OCI-LY3 (cell line): ENCODE results near the gene GH2.
A peak's percentile ranks its signal among the peaks of the same experiment; 100 is the strongest.

Source experiments
- H2AFZ ChIP-seq: fragments of 200-600, 300-600 bp; shearing (Covaris generic); 2 replicates; pipeline ENCODE4 v1.6.0; 2014; ENCODE audit warnings: antibody characterized with exemption, low read depth, low read length
- H3K27ac ChIP-seq: fragments of 200-600, 300-600 bp; sonication (generic); 2 replicates; pipeline ENCODE4 v1.5.1; 2014; ENCODE audit warnings: mild to moderate bottlenecking, low read length, moderate library complexity, mixed read lengths
- H3K27me3 ChIP-seq: fragments of 200-600, 300-600 bp; sonication (generic); 2 replicates; pipeline ENCODE4 v1.6.1; 2014; ENCODE audit warnings: low read depth, low read length, mixed read lengths
- H3K36me3 ChIP-seq: fragments of 200-600, 300-600 bp; sonication (generic); replicated peaks from 2 replicates; pipeline ENCODE3; 2014; ENCODE audit warnings: low read depth, low read length, mixed read lengths
- H3K4me1 ChIP-seq: fragments of 300-600, 200-600 bp; sonication (generic); 2 replicates; pipeline ENCODE4 v1.6.1; 2014; ENCODE audit warnings: low read length, mixed read lengths
- H3K4me2 ChIP-seq: fragments of 200-600, 300-600 bp; sonication (generic); 2 replicates; pipeline ENCODE4 v1.6.1; 2014; ENCODE audit warnings: low read length, mixed read lengths
- H3K4me3 ChIP-seq: fragments of 300-600, 200-600 bp; sonication (generic); 2 replicates; pipeline ENCODE4 v1.5.1; 2014; ENCODE audit warnings: antibody characterized with exemption, mild to moderate bottlenecking, low read length, moderate library complexity
- H3K79me2 ChIP-seq: fragments of 300-600, 200-600 bp; shearing (Covaris generic); 2 replicates; pipeline ENCODE4 v1.6.1; 2014; ENCODE audit warnings: mild to moderate bottlenecking, low read length, mixed read lengths
- H3K9ac ChIP-seq: fragments of 300-600, 200-600 bp; shearing (Covaris generic); 2 replicates; pipeline ENCODE4 v1.6.0; 2014; ENCODE audit warnings: mild to moderate bottlenecking, low read length, moderate library complexity
- H3K9me3 ChIP-seq: fragments of 200-600, 300-600 bp; shearing (Covaris generic); 2 replicates; pipeline ENCODE4 v1.6.1; 2014; ENCODE audit warnings: low read length, mixed read lengths; ENCODE audit not compliant: insufficient read depth
- H4K20me1 ChIP-seq: fragments of 200-600, 300-600 bp; sonication (generic); 2 replicates; pipeline ENCODE4 v1.6.1; 2016; ENCODE audit warnings: low read length, mixed read lengths; ENCODE audit not compliant: insufficient read depth
- CTCF ChIP-seq: fragments of 200-600, 300-600 bp; sonication (generic); IDR thresholded peaks from 2 replicates; pipeline ENCODE4 v1.5.1; 2014; ENCODE audit warnings: antibody characterized with exemption, low read length, low read depth
- EZH2phosphoT487 ChIP-seq: fragments of 200-600 bp; shearing (Covaris generic); IDR thresholded peaks from 2 replicates; pipeline ENCODE4 v1.6.1; 2018; ENCODE audit warnings: antibody characterized with exemption, mixed run types, low read depth

GH2 gene

DNA sequence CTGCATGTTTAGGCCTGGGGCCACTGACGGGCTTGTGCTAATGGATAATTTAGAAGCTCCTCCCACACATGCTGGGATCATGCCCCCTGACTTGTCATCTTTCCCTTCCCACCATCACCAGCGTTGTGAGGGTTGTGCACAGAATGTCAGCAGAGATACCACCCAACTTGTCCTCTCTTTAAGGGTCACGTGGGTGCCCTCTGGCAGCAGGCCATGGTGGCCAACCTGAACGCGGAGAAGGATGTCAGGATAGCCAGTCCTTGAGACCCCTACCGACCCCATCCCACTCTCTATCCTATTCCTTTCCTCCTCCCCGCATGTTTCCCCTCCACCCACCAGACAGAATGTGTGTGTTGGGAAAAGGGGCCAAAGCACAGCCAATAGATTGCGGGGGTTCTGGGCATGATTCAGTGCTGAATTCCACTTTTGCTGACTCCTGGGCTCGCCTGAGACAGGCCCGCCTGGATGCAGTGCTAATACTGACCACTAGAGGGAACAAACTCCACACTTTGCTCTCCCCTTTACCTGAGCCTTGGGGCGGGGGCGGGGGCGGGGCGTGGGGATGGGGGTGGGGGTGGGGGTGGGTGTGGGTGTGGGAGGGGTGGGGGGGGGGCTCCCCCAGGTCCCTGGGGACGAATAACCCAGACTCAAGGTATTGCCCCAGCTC lies at the start of gene GH2:
Gene GH2, minus strand, starts transcription at position 10 of the 667 bp plus-strand sequence. CDS start 143 bp downstream, outside the sequence.
- H4K20me1 ChIP-seq = no peaks in the 10 kb centered on the region
- H3K9me3 ChIP-seq = no peaks in the 10 kb centered on the region
- H3K36me3 ChIP-seq = no peaks in the 10 kb centered on the region
- no peak within 1 kb of the TSS for H3K9ac ChIP-seq
- TF ChIP-seq CTCF (peak; percentile 46), EZH2phosphoT487 (no peak)
- H2AFZ ChIP-seq = no peak within 1 kb of the TSS
- no peak within 1 kb of the TSS for H3K4me3 ChIP-seq
- H3K27ac ChIP-seq = no peak within 1 kb of the TSS
- H3K4me2 ChIP-seq = no peak within 1 kb of the TSS
- no peaks in the 10 kb centered on the region for H3K27me3 ChIP-seq
- H3K4me1 ChIP-seq = peaks cover 11% of the 10 kb centered on the region; the same call in 1 of the 2 replicates
- no peaks in the 10 kb centered on the region for H3K79me2 ChIP-seq

GRCh38 chr17:63930951-63931575 lies 49.3 kb upstream of the GH2 start:
- Histone ChIP-seq H4K20me1 (peaks cover 16% of the 10 kb centered on the region; the same call in 1 of the 2 replicates), H2AFZ (no peak overlapping the region), H3K4me2 (peak overlapping the region; percentile 91), H3K36me3 (peaks cover 38% of the 10 kb centered on the region), H3K4me3 (peak overlapping the region; percentile 82), H3K79me2 (peaks cover 31% of the 10 kb centered on the region), H3K9me3 (no peaks in the 10 kb centered on the region; the same call in 1 of the 2 replicates), H3K4me1 (peaks cover 67% of the 10 kb centered on the region), H3K27me3 (peaks cover under 1% of the 10 kb centered on the region; the same call in 1 of the 2 replicates), H3K27ac (peak overlapping the region; percentile 77), H3K9ac (peak overlapping the region; percentile 86)
- no peak for TF ChIP-seq EZH2phosphoT487
- no peak for TF ChIP-seq CTCF

DNA sequence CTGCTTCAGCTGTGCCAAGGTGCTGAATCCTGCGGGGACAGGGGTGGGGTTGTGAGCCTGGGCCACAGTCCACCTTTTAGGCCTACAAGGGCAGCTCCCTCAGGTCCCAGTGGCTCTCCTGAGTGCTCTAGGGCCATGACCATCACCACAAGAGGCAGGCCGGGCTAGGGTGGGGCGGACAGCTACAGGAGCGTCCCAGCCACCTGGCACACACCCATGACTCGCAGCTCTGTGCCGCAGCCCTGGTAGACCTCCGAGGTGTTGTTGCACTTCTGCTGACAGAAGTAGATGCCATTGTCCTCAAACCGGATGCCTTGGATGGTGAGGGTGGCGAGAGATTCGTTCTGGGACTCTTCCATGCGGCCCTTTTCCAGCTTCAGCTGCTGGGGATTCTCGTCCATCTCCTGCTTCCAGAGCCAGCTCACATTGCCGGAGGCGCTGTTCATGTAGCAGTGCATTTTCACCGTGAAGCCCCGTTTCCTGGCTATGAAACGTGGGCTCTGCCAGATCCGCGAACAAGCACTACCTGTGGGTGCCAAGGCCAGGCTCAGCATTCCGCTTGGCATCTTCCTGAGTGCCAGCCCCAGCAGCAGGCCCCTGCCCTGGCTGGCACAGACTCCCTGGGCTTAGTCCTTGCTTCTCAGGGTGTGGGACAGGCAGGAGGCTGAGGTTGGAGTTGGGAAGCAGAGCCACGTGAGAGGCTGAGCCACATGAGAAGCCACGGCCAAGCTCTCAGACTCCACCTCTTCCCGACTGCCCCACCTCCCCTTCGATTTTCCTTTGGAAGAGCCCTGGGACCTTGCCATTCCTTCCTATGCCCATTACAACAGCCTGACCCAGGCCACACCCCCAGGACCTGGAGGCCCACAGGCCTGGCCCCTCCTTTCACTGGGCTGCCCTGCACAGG lies 48.4 kb upstream of the GH2 start:
- Histone ChIP-seq H3K9ac (peak overlapping the region; percentile 86), H3K79me2 (peaks cover 31% of the 10 kb centered on the region), H3K4me3 (peak overlapping the region; percentile 82), H3K4me2 (peak overlapping the region; percentile 91), H3K36me3 (peaks cover 38% of the 10 kb centered on the region), H3K4me1 (peaks cover 76% of the 10 kb centered on the region), H3K9me3 (no peaks in the 10 kb centered on the region; the same call in 1 of the 2 replicates), H2AFZ (no peak overlapping the region), H4K20me1 (peaks cover 16% of the 10 kb centered on the region; the same call in 1 of the 2 replicates), H3K27ac (peak overlapping the region; percentile 77; the same call in 1 of the 2 replicates), H3K27me3 (no peaks in the 10 kb centered on the region)
- TF ChIP-seq EZH2phosphoT487 (no peak), CTCF (no peak)
